MCF 10A (cell line): ENCODE measurements around the gene FURIN. TPM values are rescaled to one million over a fixed set of nuclear protein-coding genes. Genes with fewer than 3 reads are reported as not detected.
A peak's percentile ranks its signal among the peaks of the same experiment; 100 is the strongest.

ENCODE experiments used
- BruUV-seq: library from RNA; stranded (reverse); fragments of 400-500 nt; replicated peaks from 2 replicates; lab custom pipeline; 2021; lab: Mats Ljungman, UMichigan
- CTCF ChIA-PET: fragments of 300-600 bp; sonication (Branson Sonifier 250); formaldehyde crosslinking; extraction: SDS; loops from one replicate; lab custom pipeline; 2021; ENCODE audit warnings: antibody characterized with exemption, inconsistent platforms; lab: Yijun Ruan, JAX
- POLR2A ChIA-PET: fragments of 300-600, 350-650 bp; sonication (Branson Sonifier 250); formaldehyde crosslinking; extraction: SDS; loops from one replicate; lab custom pipeline; 2020; ENCODE audit warnings: antibody characterized with exemption, inconsistent platforms; lab: Yijun Ruan, JAX
- DNase-seq: peaks from one replicate; pipeline ENCODE4 v3.0.0-alpha.2; 2018; ENCODE audit not compliant: unreplicated experiment
- H3K27ac Mint-ChIP-seq: one replicate; pipeline ENCODE4 v1.8.0; 2022; ENCODE audit warnings: mild to moderate bottlenecking, low read depth, mixed read lengths; ENCODE audit not compliant: unreplicated experiment
- H3K27me3 Mint-ChIP-seq: one replicate; pipeline ENCODE4 v1.8.0; 2022; ENCODE audit warnings: mixed read lengths; ENCODE audit not compliant: insufficient read depth, unreplicated experiment
- H3K36me3 Mint-ChIP-seq: one replicate; pipeline ENCODE4 v1.8.0; 2022; ENCODE audit warnings: mild to moderate bottlenecking, moderate library complexity, mixed read lengths; ENCODE audit not compliant: insufficient read depth, unreplicated experiment
- H3K4me1 Mint-ChIP-seq: one replicate; pipeline ENCODE4 v1.8.0; 2022; ENCODE audit warnings: mixed read lengths; ENCODE audit not compliant: insufficient read depth, unreplicated experiment
- H3K4me3 Mint-ChIP-seq: one replicate; pipeline ENCODE4 v1.8.0; 2022; ENCODE audit warnings: mild to moderate bottlenecking, moderate library complexity, mixed read lengths; ENCODE audit not compliant: unreplicated experiment
- H3K9me3 Mint-ChIP-seq: one replicate; pipeline ENCODE4 v1.8.0; 2022; ENCODE audit warnings: mixed read lengths; ENCODE audit not compliant: unreplicated experiment
- CTCF ChIP-seq: fragments of 200-600 bp; IDR thresholded peaks from one replicate; pipeline ENCODE4 v1.8.0; 2022; ENCODE audit warnings: antibody characterized with exemption, mild to moderate bottlenecking; ENCODE audit not compliant: unreplicated experiment
- intact Hi-C: fragments of 100-400 bp; cut with micrococcal nuclease; formaldehyde crosslinking; loops from 2 replicates; pipeline ENCODE4 v1.14.1; 2022
- total RNA-seq: library from RNA; stranded (reverse); gene quantifications from 2 replicates; pipeline ENCODE4 v1.2.3, GENCODE V29; 2022

Gene FURIN
- total RNA-seq, 1 experiment from 2014 or later = 48.8 TPM

- no TSS peak for BruUV-seq
- POLR2A ChIA-PET = no interaction called here
- no peak overlapping the region for H3K27ac Mint-ChIP-seq
These were observed 29.8 kb upstream of the FURIN start for GRCh38 chr15:90838544-90838943.

DNA sequence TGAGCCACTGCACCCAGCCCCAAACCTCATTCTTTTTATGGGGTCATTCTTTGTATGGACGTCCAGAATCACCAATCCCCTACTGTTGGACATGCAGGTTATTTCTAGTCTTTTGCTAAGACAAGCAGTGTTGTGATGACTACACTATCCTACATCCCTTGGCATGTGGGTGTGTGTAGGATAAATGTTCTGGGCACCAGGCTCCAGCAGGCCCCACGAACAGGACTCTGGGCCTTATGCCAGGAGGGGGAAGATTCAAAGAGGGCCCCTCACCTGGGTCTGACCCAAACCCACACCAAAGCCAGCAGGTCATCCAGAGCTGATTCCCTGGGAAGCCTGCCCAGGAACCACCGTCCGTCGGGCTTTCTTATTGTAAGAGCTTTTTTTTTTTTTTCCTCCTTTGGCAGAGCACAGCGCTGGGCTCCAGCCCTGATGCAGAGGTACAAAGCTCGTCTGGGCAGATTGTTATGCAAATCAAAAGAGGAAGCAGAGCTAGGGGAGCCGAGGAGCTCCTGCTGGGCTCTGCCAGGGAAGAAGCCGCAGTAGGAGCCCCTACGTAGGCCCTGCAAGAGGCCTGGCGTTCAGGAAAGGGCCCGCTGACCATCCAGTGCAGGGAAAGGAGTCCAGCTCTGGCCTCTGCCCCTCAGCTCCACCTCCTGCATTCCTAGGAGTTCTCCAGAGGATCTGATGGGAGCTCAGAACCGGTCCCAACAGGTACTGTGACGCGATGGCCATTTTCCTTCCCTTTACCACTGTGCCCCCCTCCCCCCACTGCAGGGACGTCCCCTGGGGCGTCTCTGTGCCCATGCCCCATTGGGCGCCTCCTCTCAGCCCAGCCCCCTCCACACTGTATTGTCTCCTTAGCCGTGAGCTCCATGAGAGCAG, 29.0 kb upstream of the FURIN start:
- no peak for TF ChIP-seq CTCF
- H3K4me1 Mint-ChIP-seq = no peaks in the 10 kb centered on the region
- peak; percentile 66 for DNase-seq
- no peaks in the 10 kb centered on the region for H3K9me3 Mint-ChIP-seq
- ChIA-PET CTCF (interaction anchor here (0.6 to 0.7 kb wide), 3 partner anchors 42 to 768 kb away, joined by 3 to 5 read pairs (median 3); no protein-coding TSS in a partner anchor), POLR2A (interaction anchor here (1.0 kb wide), 1 partner anchor 9 kb away, joined by 3 read pairs; no protein-coding TSS in a partner anchor)
- intact Hi-C loops = no loop called here
- H3K27ac Mint-ChIP-seq = no peak overlapping the region
- H3K4me3 Mint-ChIP-seq = no peak overlapping the region
- H3K27me3 Mint-ChIP-seq = no peaks in the 10 kb centered on the region
- BruUV-seq = no TSS peak
- H3K36me3 Mint-ChIP-seq = no peaks in the 10 kb centered on the region

More at GRCh38 chr15:90838544-90838943, 29.8 kb upstream of the FURIN start:
- Mint-ChIP-seq H3K4me1 (no peaks in the 10 kb centered on the region), H3K36me3 (no peaks in the 10 kb centered on the region), H3K9me3 (no peaks in the 10 kb centered on the region), H3K4me3 (no peak overlapping the region), H3K27me3 (no peaks in the 10 kb centered on the region)
- DNase-seq = no peak
- CTCF ChIA-PET = interaction anchor here (0.6 to 0.7 kb wide), 2 partner anchors 58 to 767 kb away, joined by 3 read pairs; no protein-coding TSS in a partner anchor
- TF ChIP-seq CTCF = no peak
- intact Hi-C loops = no loop called here

GRCh38 chr15:90840157-90840855, 28.1 kb upstream of the FURIN start:
- intact Hi-C loops = no loop called here
- no peaks in the 10 kb centered on the region for H3K36me3 Mint-ChIP-seq
- ChIA-PET CTCF (interaction anchor here (0.6 to 0.7 kb wide), 2 partner anchors 14 to 43 kb away, joined by 3 to 5 read pairs; no protein-coding TSS in a partner anchor), POLR2A (interaction anchor here (1.0 kb wide), 1 partner anchor 33 kb away, joined by 3 read pairs; no protein-coding TSS in a partner anchor)
- no peak overlapping the region for H3K27ac Mint-ChIP-seq
- H3K27me3 Mint-ChIP-seq = no peaks in the 10 kb centered on the region
- no peaks in the 10 kb centered on the region for H3K9me3 Mint-ChIP-seq
- no peak for DNase-seq
- TF ChIP-seq CTCF = no peak
- no TSS peak for BruUV-seq
- no peak overlapping the region for H3K4me3 Mint-ChIP-seq
- H3K4me1 Mint-ChIP-seq = no peaks in the 10 kb centered on the region

DNA sequence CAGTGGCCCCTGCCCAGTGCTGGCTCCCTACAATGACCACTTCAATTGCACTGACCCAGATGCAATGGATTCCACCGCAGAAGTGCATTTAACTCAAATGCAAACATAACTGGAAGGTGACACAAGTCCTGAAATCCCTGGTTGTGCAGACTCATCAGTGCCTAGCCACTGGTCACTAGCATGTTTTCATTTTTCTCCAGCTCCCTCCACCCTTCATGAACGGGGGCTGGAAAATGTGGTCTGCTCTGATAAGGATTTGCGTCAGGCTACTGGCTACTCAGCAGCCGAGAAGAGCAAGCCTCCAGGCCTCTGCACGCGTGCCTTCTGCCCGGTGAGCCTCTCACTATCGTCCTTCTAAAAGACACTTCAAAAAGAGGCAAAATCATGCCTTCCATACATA, 27.4 kb upstream of the FURIN start:
- CTCF ChIA-PET = interaction anchor here (0.6 kb wide), 1 partner anchor 14 kb away, joined by 3 read pairs; no protein-coding TSS in a partner anchor
- intact Hi-C loops = no loop called here

More for the DNA sequence above, 27.4 kb upstream of the FURIN start:
- POLR2A ChIA-PET = interaction anchor here (1.0 kb wide), 1 partner anchor 33 kb away, joined by 3 read pairs; no protein-coding TSS in a partner anchor
- TF ChIP-seq CTCF = no peak
- Mint-ChIP-seq H3K36me3 (no peaks in the 10 kb centered on the region), H3K27ac (no peak overlapping the region), H3K9me3 (no peaks in the 10 kb centered on the region), H3K27me3 (no peaks in the 10 kb centered on the region), H3K4me3 (no peak overlapping the region), H3K4me1 (no peaks in the 10 kb centered on the region)
- DNase-seq = no peak
- no TSS peak for BruUV-seq
